ENCODE measurements around the gene UNC5A. TPM values are rescaled to one million over a fixed set of nuclear protein-coding genes. Genes with fewer than 3 reads are reported as not detected.

The UNC5A gene
- total RNA-seq, 1 donor from 2014 or later, result 6.1 TPM

GRCh38 chr5:176818391-176819098 lies 8.2 kb downstream of the UNC5A start:
- FAIRE-seq, result no peak
- no peak for DNase-seq (ENCODE audit: low spot score in 2 of 2)

- FAIRE-seq, result no peak
Measured at GRCh38 chr5:176819476-176819875, 9.1 kb downstream of the UNC5A start.

GRCh38 chr5:176820937-176821336 lies 10.6 kb downstream of the UNC5A start:
- DNase-seq (ENCODE audit: low spot score in 2 of 2) (no peak), FAIRE-seq (no peak)

More at GRCh38 chr5:176819476-176819875, 9.1 kb downstream of the UNC5A start:
- DNase-seq (ENCODE audit: low spot score in 2 of 2), result no peak

GRCh38 chr5:176821441-176821840 lies 11.1 kb downstream of the UNC5A start:
- DNase-seq (ENCODE audit: low spot score in 2 of 2), result no peak
- FAIRE-seq, result no peak

GRCh38 chr5:176822041-176822792 lies 11.9 kb downstream of the UNC5A start:
- no peak for FAIRE-seq

GRCh38 chr5:176822793-176823481 lies 12.6 kb downstream of the UNC5A start:
- DNase-seq (ENCODE audit: low spot score in 2 of 2) (no peak), FAIRE-seq (no peak)

More at GRCh38 chr5:176822041-176822792, 11.9 kb downstream of the UNC5A start:
- no peak for DNase-seq (ENCODE audit: low spot score in 2 of 2)

GRCh38 chr5:176823869-176824412 lies 13.6 kb downstream of the UNC5A start:
- FAIRE-seq (no peak), DNase-seq (ENCODE audit: low spot score in 2 of 2) (no peak)

GRCh38 chr5:176824604-176825003 lies 14.2 kb downstream of the UNC5A start:
- FAIRE-seq (no peak), DNase-seq (ENCODE audit: low spot score in 2 of 2) (no peak)

GRCh38 chr5:176825234-176825633 lies 14.9 kb downstream of the UNC5A start:
- no peak for FAIRE-seq
- no peak for DNase-seq (ENCODE audit: low spot score in 2 of 2)

GRCh38 chr5:176825957-176826356 lies 15.6 kb downstream of the UNC5A start:
- DNase-seq (ENCODE audit: low spot score in 2 of 2), result no peak
- no peak for FAIRE-seq

GRCh38 chr5:176827736-176828414 lies 17.5 kb downstream of the UNC5A start:
- DNase-seq (ENCODE audit: low spot score in 2 of 2) (no peak), FAIRE-seq (no peak)

- FAIRE-seq (no peak), DNase-seq (ENCODE audit: low spot score in 2 of 2) (no peak)
Measured at GRCh38 chr5:176829320-176829719, 19.0 kb downstream of the UNC5A start.

GRCh38 chr5:176830422-176830994 lies 20.1 kb downstream of the UNC5A start:
- DNase-seq (ENCODE audit: low spot score in 2 of 2) (no peak), FAIRE-seq (no peak)

- DNase-seq (ENCODE audit: low spot score in 2 of 2), result no peak
- no peak for FAIRE-seq
Measured at GRCh38 chr5:176830995-176831423, 20.6 kb downstream of the UNC5A start.

- DNase-seq (ENCODE audit: low spot score in 2 of 2) (no peak), FAIRE-seq (no peak)
Measured at GRCh38 chr5:176831425-176831824, 21.1 kb downstream of the UNC5A start.

GRCh38 chr5:176832162-176832561 lies 21.8 kb downstream of the UNC5A start:
- FAIRE-seq, result no peak
- no peak for DNase-seq (ENCODE audit: low spot score in 2 of 2)

- FAIRE-seq (no peak), DNase-seq (ENCODE audit: low spot score in 2 of 2) (no peak)
Measured at GRCh38 chr5:176833286-176833685, 22.9 kb downstream of the UNC5A start.

- FAIRE-seq, result no peak
Measured at GRCh38 chr5:176835918-176836317, 25.6 kb downstream of the UNC5A start.

GRCh38 chr5:176836811-176837706 lies 26.7 kb downstream of the UNC5A start:
- no peak for DNase-seq (ENCODE audit: low spot score in 2 of 2)
- no peak for FAIRE-seq

More at GRCh38 chr5:176835918-176836317, 25.6 kb downstream of the UNC5A start:
- DNase-seq (ENCODE audit: low spot score in 2 of 2), result no peak

All from frontal cortex (tissue), 4 donors.